Lung microvascular endothelial cell (primary cell): ENCODE measurements around the gene NEDD4. TPM values are rescaled to one million over a fixed set of nuclear protein-coding genes. Genes with fewer than 3 reads are reported as not detected.
A peak's percentile ranks its signal among the peaks of the same experiment; 100 is the strongest.
"Not testable (repeated sequence)": the region's sequence is repeated elsewhere in the genome, so short reads cannot be mapped to it uniquely, and the experiment has no call there.

Experiments used
- DNase-seq, 2 donors: peaks; one replicate each; pipeline versions ENCODE4 v3.0.0 to v3.0.0-alpha.2; 2010; ENCODE audit warnings: low read depth in 2 of 2
- total RNA-seq: library from RNA; depleted of rRNA; stranded (reverse); fragments of >200 nt; gene quantifications from 2 replicates; pipeline ENCODE4 v1.2.1, GENCODE V29; 2014

The NEDD4 gene
- total RNA-seq: 25.3 and 26.4 TPM in 2 replicates

DNA sequence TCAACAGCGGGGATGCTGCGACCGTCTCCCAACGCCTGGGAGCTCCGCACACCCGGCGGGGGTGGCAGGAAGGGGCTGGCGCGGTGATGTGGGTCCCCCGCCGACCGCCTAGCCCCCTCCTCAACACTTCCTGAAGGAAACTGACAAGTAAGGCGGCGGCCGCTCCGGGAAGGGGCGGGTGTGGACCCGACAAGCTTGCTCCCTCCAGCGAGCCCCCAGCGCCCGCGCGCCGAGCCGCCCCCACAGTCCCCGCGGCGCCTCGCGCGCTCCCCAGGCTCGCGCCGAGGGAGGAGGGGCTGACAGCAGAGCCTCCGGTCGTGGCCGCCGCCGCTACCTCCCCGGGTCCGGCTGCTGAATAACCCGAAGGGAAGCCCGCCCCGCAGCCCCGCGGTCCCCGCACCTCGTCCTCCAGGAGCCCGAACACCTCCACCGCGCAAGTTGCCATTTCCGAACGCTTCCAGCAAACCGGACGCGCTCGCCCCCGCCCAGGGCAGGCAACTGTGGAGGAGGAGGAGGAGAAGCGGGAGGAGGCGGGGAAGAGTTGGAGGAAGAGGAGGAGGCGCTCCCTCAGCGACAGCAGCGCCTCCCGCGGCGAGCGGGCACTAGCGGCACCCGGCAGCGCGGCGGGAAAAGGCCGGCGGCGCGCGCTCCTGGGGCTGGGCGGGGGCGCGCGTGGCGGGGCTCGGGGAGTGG, at the start of gene NEDD4:
Gene NEDD4, minus strand, starts transcription at position 502 of the 693 bp plus-strand sequence. Its CDS starts 57 bp downstream, at position 445.
- DNase-seq: peak; percentile 88 to 91

DNA sequence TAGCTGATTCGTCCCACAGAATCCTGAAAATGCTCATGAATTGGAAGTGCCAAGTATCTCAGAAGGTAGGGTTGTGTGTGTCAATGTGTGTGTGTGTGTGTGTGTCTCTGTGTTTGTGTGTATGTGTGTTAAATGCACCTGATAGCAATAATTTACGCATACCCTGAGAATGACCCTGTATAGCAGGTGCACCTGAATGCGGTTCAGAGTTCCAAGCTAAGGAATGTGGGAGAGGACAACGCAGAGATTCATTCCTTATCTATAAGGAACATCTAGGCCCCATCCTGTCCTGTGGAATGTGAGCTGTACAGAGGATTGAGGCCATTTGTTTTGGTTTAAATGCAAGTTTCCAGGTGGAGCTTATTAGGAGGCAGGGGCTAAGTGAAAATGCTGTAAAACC, 49.1 kb upstream of the NEDD4 start:
- no peak for DNase-seq

DNA sequence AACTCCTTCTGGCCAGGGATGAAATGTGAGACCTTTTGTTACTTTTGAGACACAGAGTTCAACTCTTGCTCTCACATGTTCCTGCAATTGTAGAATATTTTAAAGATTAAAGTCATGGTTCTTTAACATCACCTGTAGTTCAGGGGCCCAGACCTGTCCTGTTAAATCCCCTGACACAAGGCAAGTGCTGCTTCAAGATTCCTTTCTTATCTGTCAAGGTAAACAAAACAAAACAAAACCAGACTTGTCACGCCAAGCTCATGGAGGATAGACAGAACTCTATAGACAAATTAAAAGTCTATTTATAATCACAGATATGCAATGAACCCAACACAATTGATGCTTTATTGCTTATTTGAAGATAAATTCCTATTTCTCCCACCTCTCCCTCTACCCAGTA, 48.6 kb upstream of the NEDD4 start:
- DNase-seq: no peak

DNA sequence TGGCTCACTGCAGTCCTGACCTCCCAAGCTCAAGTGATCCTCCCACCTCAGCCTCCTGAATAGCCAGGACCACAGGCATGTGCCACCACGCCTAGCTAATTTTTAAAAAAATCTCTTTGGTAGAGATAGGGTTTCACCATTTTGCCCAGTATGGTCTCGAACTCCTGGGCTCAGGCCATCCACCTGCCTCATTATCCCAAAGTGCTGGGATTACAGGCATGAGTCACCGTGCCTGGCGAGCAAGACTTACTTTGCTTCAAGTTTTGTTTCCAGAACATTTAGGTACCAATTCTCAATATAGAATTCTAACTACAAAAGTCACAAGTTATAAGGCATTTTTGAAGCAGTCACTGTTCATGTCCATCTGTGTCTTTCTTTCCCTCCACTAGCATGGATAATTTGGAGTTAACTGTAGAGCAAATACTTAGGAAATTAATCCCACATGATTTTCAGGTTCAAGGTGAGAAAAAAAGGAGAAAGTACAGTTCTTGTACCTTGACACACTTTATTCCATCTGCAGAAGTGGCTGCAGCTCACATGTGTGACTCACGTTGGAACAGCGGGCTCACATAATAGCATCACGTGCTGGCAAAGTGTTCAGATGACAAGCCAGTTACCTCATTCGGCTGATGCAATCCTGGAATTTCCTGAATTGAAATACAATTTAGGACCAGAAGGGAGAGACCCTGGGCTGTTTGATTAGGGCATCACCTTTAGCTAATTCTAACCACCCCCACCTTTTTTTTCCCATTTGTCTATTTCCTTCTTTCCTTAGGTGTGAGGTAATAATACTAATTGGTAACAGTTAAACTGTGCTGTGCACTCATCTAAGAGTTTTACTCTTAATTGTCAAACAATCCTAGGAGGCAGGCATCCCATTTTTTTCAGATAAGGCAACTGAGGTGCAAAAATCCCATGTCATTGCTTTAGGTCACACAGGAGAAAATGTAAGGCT, 46.9 kb upstream of the NEDD4 start:
- DNase-seq: peak; percentile 95 to 96

DNA sequence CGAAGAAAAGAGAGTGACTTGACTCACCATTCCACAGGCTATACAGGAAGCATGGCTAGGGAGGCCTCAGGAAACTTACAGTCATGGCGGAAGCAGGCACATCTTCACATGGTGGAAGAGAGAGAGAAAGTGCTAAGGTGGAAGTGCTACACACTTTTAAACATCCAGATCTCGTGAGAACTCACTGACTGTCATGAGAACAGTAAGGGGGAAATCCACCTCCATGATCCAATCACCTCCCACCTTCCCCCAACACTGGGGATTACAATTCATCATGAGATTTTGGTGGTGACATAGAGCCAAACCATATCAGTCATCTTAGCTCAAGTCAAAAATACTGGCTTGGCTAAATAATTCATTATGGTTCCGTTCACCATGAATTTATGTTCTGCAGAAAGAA, 45.3 kb upstream of the NEDD4 start:
- no peak for DNase-seq

DNA sequence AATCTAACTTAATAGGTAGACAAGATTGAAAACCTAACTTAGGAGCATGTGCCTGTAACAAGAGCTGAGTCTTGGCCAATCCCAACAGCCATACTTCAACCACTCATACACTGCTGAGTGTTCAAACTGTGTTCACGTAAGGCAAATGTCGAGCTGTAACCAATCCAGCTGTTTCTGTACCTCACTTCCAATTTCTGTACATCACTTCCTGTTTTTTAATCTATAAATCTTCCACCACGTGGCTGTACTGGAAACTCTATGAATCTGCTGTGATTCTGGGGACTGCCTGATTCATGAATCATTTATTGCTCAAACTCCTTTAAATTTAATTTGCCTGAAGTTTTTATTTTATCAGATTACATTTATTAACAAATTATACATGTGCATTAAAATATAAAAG, 44.6 kb upstream of the NEDD4 start:
- peak; percentile 11 to 38 for DNase-seq

DNA sequence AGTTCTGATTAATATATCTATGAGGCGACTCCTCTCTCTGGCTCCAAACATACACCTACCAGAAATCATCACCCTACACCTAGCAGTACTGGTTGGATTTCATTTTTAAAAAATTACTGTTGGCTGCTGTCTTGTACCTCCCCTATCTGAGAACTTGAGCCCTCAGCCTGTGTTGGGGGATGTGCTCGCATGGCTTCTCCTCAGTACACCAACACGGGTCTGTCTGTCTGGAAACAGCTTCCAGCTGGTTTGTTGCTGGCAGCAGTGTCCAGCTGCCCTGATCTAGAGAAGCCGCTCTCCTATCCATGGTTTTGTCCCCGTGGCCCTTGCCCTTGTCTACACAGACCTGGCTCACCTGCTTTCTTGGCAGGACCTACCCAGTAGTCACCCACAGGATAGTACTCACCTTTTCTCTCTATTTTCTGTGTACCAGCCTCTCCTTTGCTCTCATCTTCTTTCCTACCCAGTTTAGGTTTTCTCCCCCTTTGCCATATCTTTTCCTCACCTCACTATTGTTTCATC, 43.2 kb upstream of the NEDD4 start:
- no peak for DNase-seq

DNA sequence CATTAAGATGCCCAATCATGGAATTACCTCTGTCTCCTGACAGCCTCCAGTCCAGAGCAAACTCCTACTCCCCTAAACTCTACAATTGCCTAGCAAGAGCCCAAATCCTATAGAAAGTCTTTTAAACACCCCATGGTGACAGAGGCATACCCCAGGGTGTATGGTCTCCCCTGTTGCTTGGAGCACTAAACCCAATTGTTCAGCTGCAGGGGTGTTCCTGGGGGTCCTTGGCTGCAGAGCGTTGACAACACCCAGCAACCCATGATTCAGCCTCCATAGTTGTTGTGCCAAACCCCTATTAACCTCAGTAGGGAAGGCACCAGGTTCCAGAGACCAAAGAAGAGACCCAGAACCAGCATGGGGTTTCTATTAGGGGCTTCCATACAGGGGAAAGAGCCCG, 41.8 kb upstream of the NEDD4 start:
- no peak for DNase-seq

DNA sequence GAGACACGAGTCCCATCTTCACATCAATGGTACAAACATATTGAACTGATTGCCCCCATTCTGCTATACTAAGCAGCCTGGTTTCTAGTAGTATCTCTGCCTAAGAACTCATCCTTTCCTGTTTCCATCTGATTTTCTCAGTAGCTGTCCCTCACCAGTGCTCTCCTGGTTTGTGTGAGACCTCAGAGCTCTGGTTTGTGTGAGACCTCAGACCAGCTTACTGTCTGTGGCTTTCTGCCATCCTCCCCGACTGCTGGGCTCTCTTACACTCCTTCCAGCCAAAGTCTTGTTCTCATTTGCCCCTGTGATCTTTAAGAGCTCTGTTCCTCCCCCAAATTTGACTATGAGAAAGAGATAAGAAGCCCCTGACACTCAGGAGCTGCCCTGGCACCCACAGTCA, 41.1 kb upstream of the NEDD4 start:
- DNase-seq: no peak

DNA sequence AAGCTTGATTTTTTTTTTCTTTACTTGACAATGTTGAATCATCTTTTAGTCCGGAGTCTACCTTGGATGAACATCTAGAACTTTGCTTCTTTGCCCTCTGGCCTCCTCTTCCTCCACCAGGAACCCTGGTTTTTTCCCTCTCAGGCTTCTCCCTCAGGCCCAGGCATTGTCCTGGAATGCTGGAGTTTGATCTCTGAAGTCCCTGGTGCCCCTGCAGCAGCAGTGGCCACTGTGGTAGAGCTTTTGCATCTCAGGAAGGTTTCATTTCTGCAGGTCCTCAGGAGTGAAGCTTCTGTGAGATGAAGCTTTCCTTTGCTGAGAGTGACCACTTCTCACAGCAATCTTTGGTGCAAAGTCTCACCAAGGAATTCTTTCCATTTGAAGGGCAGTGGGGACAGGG, 39.0 kb upstream of the NEDD4 start:
- DNase-seq: no peak

DNA sequence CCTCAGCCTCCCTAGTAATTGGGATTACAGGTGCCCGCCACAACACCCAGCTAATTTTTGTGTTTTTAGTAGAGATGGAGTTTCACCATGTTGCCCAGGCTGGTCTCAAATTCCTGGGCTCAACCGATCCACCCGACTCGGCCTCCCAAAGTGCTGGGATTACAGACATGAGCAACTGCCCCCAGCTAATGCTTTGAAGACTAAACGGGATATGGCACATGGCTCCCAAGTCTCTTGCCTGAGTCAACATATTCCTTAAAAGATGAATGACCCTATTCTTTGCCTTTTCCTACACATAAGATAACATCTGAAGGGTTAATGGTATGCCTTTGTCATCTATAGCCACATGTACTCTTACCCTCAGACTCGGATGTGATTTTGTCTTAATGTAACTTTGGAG, 38.4 kb upstream of the NEDD4 start:
- no peak for DNase-seq

DNA sequence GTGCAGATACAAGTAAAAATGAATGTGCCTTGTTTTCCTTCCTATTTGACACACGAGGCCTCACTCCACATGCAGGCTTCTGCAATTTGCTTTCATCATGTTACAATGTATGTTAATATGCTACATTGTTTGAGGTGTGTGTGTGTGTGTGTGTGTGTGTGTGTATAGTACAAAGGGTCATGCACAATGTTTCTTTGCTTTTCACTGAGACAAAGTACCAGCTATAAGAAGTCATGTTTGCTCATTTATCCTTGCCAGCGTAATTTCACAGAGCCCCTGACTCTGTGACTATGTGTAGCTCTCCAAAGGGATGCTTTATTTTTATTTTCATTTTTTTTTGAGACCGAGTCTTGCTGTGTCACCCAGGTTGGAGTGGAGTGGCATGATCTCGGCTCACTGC, 38.0 kb upstream of the NEDD4 start:
- DNase-seq: no peak

DNA sequence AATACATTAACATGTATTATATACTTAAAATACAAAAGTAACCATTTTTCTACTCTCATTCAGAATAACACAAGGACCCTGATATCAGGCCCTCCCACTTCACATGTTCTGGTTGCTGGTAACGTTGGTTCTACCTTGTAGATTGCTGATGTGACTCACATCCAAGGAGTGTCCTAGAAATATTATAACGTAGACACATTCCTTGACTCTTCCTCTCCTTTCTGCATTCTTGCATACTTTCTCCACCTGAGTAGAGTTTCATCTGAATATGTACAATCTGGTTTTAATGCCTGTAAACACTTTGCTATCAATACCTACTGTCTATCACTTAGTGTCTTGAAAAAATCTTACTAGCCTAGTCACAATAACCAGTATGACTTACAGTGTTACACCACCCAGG, 35.0 kb upstream of the NEDD4 start:
- no peak for DNase-seq

DNA sequence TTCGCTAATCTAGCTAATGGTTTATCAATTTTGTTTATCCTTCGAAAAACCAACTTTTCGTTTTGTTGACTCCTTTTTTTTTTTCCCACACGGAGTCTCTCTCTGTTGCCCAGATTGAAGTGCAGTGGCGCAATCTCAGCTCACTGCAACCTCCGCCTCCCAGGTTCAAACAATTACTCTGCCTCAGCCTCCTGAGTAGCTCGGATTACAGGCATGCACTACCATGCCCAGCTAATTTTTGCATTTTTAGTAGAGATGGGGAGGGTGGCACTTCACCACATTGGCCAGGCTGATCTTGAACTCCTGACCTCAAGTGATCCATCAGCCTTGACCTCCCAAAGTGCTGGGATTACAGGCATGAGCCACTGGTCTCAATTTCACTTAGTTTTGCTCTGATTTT, 29.7 kb upstream of the NEDD4 start:
- DNase-seq: not testable (repeated sequence)

DNA sequence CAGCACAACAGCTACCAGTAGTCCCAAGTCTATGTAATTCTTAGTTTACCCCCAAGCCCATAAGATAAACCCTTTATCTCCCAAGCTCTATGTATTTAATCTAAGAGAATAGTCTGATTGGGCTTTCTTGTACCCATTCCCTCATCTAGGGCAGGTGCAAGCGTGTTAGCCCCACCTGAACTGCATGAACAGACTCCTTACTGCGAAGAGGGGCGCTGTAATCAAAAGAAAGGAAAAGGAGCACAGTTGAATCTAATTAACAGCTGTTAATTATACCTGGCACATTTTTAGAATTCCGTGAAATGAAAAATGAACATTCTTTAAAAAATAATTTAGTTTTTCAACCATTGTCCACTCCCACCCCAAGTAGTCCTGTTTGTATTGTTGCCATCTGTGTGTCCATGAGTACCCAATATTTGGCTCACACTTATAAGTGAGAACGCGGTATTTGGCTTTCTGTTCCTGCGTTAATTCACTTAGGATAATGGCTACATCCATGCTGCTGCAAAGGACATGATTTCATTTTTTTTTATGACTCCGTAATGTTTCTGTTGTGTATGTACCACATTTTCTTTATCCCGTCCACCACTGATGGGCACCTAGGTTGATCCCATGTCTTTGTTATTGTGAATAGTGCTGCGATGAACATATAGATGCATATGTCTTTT, 26.5 kb upstream of the NEDD4 start:
- no peak for DNase-seq

DNA sequence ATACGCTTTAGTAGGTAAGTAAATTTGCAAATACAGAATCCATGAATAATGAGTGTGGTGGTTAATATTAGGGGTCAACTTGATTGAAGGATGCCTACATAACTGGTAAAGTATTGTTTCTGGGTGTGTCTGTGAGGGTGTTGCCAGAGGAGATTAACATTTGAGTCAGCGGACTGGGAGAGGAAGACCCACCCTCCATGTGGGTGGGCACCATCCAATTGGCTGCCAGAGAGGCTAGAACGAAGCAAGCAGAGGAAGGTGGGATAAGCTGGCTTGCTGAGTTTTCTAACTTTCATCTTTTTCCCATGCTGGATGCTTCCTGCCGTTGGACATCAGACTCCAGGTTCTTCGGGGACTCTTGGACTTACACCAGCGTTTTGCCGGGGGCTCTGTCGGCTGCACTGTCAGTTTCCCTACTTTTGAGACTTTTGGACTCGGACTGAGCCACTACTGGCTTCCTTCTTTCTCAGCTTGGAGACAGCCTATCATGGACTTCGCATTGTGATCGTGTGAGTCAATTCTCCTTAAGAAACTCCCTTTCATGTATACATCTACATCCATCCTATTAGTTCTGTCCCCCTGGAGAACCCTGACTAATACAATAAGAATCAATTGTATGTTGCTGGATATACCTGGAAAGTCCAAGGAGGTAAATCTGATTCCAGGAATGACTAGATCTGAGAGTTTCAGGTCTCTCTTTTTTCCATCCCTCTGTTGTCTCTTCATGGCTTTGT, 25.8 kb upstream of the NEDD4 start:
- DNase-seq: no peak

DNA sequence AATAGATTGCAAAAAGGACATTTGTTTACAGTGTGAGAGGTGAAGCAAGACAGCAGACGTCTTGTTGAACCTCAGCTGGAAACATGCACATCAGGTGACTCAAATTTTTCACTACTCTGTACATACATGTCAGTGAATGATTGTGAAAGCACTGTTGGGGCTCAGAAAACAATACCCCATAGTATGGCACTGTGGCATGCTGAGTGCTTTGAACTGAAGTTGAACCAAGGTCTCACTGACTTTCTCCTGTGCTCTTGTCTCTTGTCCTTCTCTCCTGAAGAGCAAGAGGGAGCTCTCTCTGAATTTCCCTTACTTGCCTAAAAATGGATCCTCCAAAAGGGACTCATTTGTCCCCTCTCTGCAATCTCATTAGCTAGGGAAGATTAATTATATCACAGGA, 24.5 kb upstream of the NEDD4 start:
- no peak for DNase-seq

DNA sequence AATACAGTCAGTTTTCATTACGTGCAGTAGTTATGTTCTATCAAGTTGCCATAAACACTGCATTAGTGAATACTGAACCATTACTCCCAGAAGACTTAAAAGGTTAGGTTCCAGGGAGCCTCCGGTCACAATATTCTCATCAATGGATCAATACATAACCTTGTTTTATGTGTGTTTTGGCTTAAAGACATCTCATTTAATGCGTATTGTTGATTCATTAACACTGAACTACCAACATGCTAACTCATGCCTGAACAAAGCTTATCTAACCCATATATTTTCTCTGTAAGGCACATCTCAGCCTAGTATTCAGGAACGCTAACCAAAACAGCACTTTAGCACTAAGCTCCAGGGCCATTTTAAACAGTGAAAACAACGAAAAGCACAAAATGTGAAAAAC, 24.1 kb upstream of the NEDD4 start:
- no peak for DNase-seq

DNA sequence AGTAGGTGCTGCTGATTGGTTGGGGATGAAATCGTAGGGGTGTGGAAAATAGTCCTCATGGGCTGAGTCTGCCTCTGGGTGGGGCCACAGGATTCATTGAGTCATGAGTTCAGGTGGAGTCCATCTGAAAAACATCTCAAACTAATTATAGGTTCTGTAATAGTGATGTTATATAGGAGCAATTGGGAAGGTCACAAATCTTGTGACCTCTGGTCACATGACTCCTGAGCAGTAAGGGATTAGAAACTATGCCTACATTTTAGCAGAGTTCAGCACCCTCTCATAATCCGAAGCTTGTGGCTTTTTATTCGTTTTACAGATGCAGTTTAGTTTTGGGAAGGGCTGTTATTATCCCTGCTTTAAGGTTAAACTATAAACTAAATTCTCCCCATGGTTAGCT, 22.9 kb upstream of the NEDD4 start:
- DNase-seq: no peak

DNA sequence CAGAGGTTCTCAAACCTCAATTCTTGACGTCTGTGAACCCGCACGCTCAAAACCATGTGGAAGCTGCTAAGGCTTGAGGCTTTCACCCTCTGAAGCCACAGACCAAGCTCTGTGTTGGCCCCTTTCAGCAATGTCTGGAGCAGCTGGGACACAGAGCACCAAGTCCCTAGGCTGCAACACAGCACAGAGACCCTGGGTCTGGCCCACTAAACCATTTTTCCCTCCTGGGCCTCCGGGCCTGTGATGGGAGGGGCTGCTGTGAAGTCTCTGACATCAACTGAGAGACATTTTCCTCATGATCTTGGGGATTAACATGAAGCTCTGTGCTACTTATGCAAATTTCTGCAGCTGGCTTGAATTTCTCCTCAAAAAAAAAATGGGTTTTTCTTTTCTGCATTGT, 21.3 kb upstream of the NEDD4 start:
- no peak for DNase-seq

DNA sequence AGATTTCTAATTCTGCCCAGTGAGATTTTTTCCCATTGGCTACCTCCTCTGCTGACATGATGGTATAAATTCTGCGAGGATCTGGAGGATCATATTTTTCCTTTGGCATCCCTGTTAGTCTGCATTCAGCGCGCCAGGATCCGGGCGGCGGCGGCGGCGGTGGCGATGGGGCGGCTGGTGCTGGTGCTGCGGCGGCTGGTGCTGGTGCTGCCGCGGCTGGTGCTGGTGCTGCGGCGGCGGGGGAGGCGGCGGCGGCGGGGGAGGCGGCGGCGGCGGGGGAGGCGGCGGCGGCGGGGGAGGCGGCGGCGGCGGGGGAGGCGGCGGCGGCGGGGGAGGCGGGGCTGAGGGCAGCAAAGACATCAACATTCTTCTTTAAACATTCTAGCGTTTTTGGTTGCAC, 13.6 kb upstream of the NEDD4 start:
- DNase-seq: peak; percentile 10 to 11
